ENCODE data around the gene TBC1D26. TPM values are rescaled to one million over a fixed set of nuclear protein-coding genes. Genes with fewer than 3 reads are reported as not detected.

Gene TBC1D26
- total RNA-seq, 1 experiment from 2014 or later: not detected

DNA sequence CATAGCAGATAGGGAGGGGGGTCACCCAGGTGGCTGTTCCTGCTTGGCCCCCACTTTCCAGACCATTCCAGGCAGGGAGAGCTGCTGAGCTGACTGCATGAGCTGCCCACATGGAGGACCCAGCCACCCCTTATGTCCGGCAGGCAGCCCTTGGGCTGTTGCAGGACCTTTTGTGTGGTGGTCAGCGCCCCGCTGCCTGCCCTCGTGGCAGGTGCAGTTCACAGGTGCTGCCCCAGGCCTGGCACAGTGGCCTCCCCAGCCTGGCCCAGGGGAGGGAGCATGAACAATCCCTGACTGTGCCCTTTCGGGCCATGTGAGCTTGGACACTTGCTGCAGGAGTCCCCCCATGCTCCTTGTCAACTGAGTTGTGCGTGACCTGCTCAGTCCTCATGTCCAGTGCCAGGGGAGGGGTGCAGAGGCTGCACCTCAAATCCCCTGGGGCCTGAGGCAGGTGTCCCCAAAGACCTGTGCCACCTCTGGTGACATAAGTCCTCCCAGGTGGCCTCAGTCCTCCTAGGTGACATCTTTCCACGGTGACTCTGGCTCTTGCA lies 8.6 kb downstream of the TBC1D26 start:
- Histone ChIP-seq H3K4me3 (ENCODE audit: low read length) (no peak overlapping the region), H3F3A (ENCODE audit: low read length, unreplicated experiment) (no peaks in the 10 kb centered on the region), H3K27ac (ENCODE audit: low read length) (no peak overlapping the region), H3K4me2 (ENCODE audit: low read length) (no peak overlapping the region), H3K27me3 (ENCODE audit: low read length) (no peaks in the 10 kb centered on the region), H3K9ac (ENCODE audit: low read length) (no peak overlapping the region), H3K4me1 (ENCODE audit: insufficient read depth, low read length) (no peaks in the 10 kb centered on the region), H2AFZ (ENCODE audit: low read length) (no peak overlapping the region), H3K9me3 (ENCODE audit: low read length) (no peaks in the 10 kb centered on the region), H4K20me1 (ENCODE audit: low read length) (no peaks in the 10 kb centered on the region), H3K36me3 (ENCODE audit: low read depth, low read length) (no peaks in the 10 kb centered on the region), H3K79me2 (ENCODE audit: low read length) (no peaks in the 10 kb centered on the region), H3K9me2 (replicated peaks; ENCODE audit: low read length) (no peaks in the 10 kb centered on the region)
- intact Hi-C loops (cut with micrococcal nuclease): no loop called here
- ChIA-PET CTCF (no interaction called here), POLR2A (ENCODE audit: unreplicated experiment) (no interaction called here)
- DNase-seq (no peak), ATAC-seq (no peak)
- BruUV-seq (replicated peaks): no TSS peak
- no peak for TF ChIP-seq EZH2phosphoT487 (IDR thresholded peaks at IDR 0.05; ENCODE audit: borderline replicate concordance, low read length)
- TF ChIP-seq EZH2 (IDR thresholded peaks at IDR 0.05; ENCODE audit: low read length, unreplicated experiment): no peak
- TF ChIP-seq, protein P1, sequence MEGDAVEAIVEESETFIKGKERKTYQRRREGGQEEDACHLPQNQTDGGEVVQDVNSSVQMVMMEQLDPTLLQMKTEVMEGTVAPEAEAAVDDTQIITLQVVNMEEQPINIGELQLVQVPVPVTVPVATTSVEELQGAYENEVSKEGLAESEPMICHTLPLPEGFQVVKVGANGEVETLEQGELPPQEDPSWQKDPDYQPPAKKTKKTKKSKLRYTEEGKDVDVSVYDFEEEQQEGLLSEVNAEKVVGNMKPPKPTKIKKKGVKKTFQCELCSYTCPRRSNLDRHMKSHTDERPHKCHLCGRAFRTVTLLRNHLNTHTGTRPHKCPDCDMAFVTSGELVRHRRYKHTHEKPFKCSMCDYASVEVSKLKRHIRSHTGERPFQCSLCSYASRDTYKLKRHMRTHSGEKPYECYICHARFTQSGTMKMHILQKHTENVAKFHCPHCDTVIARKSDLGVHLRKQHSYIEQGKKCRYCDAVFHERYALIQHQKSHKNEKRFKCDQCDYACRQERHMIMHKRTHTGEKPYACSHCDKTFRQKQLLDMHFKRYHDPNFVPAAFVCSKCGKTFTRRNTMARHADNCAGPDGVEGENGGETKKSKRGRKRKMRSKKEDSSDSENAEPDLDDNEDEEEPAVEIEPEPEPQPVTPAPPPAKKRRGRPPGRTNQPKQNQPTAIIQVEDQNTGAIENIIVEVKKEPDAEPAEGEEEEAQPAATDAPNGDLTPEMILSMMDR (conservative IDR thresholded peaks at IDR 0.05; ENCODE audit: low read depth, low read length): no peak

DNA sequence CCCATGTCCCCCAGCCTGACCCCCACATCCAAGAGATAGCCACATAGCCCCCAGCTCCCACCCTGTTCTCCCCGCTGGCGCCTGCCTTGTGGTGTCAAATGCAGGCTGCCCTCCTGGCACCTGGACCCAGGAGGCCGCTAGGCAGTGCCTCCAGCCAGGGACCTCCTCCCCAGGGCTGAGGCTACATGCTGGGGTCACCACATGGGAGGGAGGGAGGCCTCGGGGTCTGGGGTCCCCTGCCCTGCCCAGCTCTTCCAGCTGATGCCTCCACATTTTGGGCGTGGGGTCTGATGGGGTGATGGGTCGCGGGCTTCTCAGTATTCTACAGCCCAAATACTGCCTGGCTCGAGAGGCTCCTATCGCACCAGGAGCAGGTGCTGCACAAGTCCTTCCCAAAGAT lies 9.5 kb downstream of the TBC1D26 start:
- no peak overlapping the region for H3K4me3 ChIP-seq (ENCODE audit: low read length)
- ATAC-seq: no peak
- no peaks in the 10 kb centered on the region for H3K9me2 ChIP-seq (replicated peaks; ENCODE audit: low read length)
- H2AFZ ChIP-seq (ENCODE audit: low read length): no peak overlapping the region
- TF ChIP-seq EZH2 (IDR thresholded peaks at IDR 0.05; ENCODE audit: low read length, unreplicated experiment) (no peak), EZH2phosphoT487 (IDR thresholded peaks at IDR 0.05; ENCODE audit: borderline replicate concordance, low read length) (no peak)
- TF ChIP-seq, protein P1 (conservative IDR thresholded peaks at IDR 0.05; ENCODE audit: low read depth, low read length): no peak
- no peak overlapping the region for H3K27ac ChIP-seq (ENCODE audit: low read length)
- H3K9me3 ChIP-seq (ENCODE audit: low read length): no peaks in the 10 kb centered on the region
- ChIA-PET CTCF (no interaction called here), POLR2A (ENCODE audit: unreplicated experiment) (no interaction called here)
- BruUV-seq (replicated peaks): no TSS peak
- no peaks in the 10 kb centered on the region for H3K4me1 ChIP-seq (ENCODE audit: insufficient read depth, low read length)
- H3F3A ChIP-seq (ENCODE audit: low read length, unreplicated experiment): no peaks in the 10 kb centered on the region
- DNase-seq: no peak
- H3K27me3 ChIP-seq (ENCODE audit: low read length): no peaks in the 10 kb centered on the region
- no peaks in the 10 kb centered on the region for H3K36me3 ChIP-seq (ENCODE audit: low read depth, low read length)
- H3K9ac ChIP-seq (ENCODE audit: low read length): no peak overlapping the region
- no peak overlapping the region for H3K4me2 ChIP-seq (ENCODE audit: low read length)
- no peaks in the 10 kb centered on the region for H4K20me1 ChIP-seq (ENCODE audit: low read length)
- no peaks in the 10 kb centered on the region for H3K79me2 ChIP-seq (ENCODE audit: low read length)
- intact Hi-C loops (cut with micrococcal nuclease): no loop called here

DNA sequence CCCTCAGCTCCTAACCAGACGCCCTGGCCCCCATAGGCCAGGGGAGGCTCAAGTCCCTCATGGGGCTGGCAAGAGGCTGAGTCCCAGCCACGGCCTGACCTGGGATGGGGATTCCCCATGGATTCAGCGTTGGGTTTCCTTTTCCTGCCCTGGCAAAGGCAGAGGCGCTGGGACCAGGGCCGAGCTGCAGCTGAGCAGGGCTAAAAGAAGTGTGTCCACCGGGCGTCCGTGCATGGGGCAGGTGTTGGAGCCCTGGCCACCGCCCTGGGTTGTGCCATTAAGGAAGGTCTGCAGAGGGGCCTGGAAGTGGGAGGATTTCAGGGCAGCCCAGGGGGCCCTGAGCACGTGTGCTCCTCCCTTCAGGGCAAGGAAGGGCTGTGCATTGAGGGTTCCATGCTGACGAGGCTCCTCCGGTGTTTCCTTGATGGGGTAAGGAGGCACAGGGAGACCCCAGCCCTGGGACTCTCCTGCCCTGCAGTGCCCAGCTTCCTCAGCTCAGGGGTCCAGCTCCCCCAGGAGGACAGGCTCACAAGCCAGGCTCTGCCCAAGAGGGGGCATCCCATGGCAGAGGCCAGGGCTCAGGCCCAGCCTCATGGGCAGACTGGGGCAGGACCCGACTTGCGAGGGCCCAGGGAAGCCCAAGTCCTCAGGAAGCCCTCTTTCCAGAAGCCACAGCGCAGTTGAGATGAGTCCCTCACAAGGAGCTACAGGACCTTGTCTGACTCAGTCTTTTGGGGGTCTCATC lies 10.1 kb downstream of the TBC1D26 start:
- Histone ChIP-seq H3K4me3 (ENCODE audit: low read length) (no peak overlapping the region), H3F3A (ENCODE audit: low read length, unreplicated experiment) (no peaks in the 10 kb centered on the region), H3K36me3 (ENCODE audit: low read depth, low read length) (no peaks in the 10 kb centered on the region), H3K4me2 (ENCODE audit: low read length) (no peak overlapping the region), H3K9me2 (replicated peaks; ENCODE audit: low read length) (no peaks in the 10 kb centered on the region), H3K27me3 (ENCODE audit: low read length) (no peaks in the 10 kb centered on the region), H3K27ac (ENCODE audit: low read length) (no peak overlapping the region), H3K4me1 (ENCODE audit: insufficient read depth, low read length) (no peaks in the 10 kb centered on the region), H3K79me2 (ENCODE audit: low read length) (no peaks in the 10 kb centered on the region), H4K20me1 (ENCODE audit: low read length) (no peaks in the 10 kb centered on the region), H3K9me3 (ENCODE audit: low read length) (no peaks in the 10 kb centered on the region), H2AFZ (ENCODE audit: low read length) (no peak overlapping the region), H3K9ac (ENCODE audit: low read length) (no peak overlapping the region)
- DNase-seq: no peak
- POLR2A ChIA-PET (ENCODE audit: unreplicated experiment): no interaction called here
- TF ChIP-seq, protein P1 (conservative IDR thresholded peaks at IDR 0.05; ENCODE audit: low read depth, low read length): no peak
- no peak for TF ChIP-seq EZH2 (IDR thresholded peaks at IDR 0.05; ENCODE audit: low read length, unreplicated experiment)
- TF ChIP-seq EZH2phosphoT487 (IDR thresholded peaks at IDR 0.05; ENCODE audit: borderline replicate concordance, low read length): no peak
- no TSS peak for BruUV-seq (replicated peaks)
- ATAC-seq: no peak
- intact Hi-C loops (cut with micrococcal nuclease): no loop called here
- CTCF ChIA-PET: no interaction called here
